Spleen (tissue), 13 donors: ENCODE results near the gene RANBP3L. TPM values are rescaled to one million over a fixed set of nuclear protein-coding genes. Genes with fewer than 3 reads are reported as not detected.
A peak's percentile ranks its signal among the peaks of the same experiment; 100 is the strongest.
"Not testable (repeated sequence)": the region's sequence is repeated elsewhere in the genome, so short reads cannot be mapped to it uniquely, and the experiment has no call there.

Experiments used
- DNase-seq: peaks from one replicate; pipeline ENCODE4 v3.0.0-alpha.2; 2020
- H3K27ac ChIP-seq, 8 donors: fragments of 200-600 bp; sonication (generic) in 7 of 8; 1 replicate in 4 of 8; 2 replicates in 4 of 8; pipeline versions ENCODE4 v1.5.0 to v1.8.0; 2016 to 2021; ENCODE audit warnings: inconsistent platforms in 4 of 8, mild to moderate bottlenecking in 4 of 8, moderate library complexity in 1 of 8
- H3K27me3 ChIP-seq, 7 donors: fragments of 200-600 bp; sonication (generic) in 6 of 7; replicated peaks in 1 of 7; 1 replicate in 4 of 7; 2 replicates in 3 of 7; pipeline versions ENCODE4 v1.5.0 to v1.8.0; 2016 to 2021; ENCODE audit warnings: inconsistent platforms in 3 of 7, mild to moderate bottlenecking in 1 of 7
- H3K36me3 ChIP-seq, 6 donors: fragments of 200-600 bp; sonication (generic) in 5 of 6; 1 replicate in 4 of 6; 2 replicates in 2 of 6; pipeline versions ENCODE4 v1.5.0 to v1.8.0; 2016 to 2021; ENCODE audit warnings: inconsistent platforms in 2 of 6
- H3K4me1 ChIP-seq, 6 donors: fragments of 200-600 bp; sonication (generic) in 5 of 6; 1 replicate in 3 of 6; 2 replicates in 3 of 6; pipeline versions ENCODE4 v1.5.0 to v1.8.0; 2016 to 2021; ENCODE audit warnings: inconsistent platforms in 3 of 6
- H3K4me3 ChIP-seq, 8 donors: fragments of 200-600 bp; sonication (generic) in 7 of 8; 1 replicate in 4 of 8; 2 replicates in 4 of 8; pipeline versions ENCODE4 v1.5.0 to v1.8.0; 2016 to 2021; ENCODE audit warnings: inconsistent platforms in 4 of 8, mild to moderate bottlenecking in 4 of 8, moderate library complexity in 2 of 8
- H3K9me3 ChIP-seq, 8 donors: fragments of 200-600 bp; sonication (generic) in 7 of 8; 1 replicate in 4 of 8; 2 replicates in 4 of 8; pipeline versions ENCODE4 v1.5.0 to v1.8.0; 2016 to 2021; ENCODE audit warnings: inconsistent platforms in 4 of 8
- POLR2A ChIP-seq, 3 donors: fragments of 450-650 bp; IDR thresholded peaks; one replicate each; pipeline ENCODE4 v1.5.1; 2017; ENCODE audit warnings: antibody characterized with exemption in 3 of 3, mild to moderate bottlenecking in 1 of 3
- POLR2AphosphoS5 ChIP-seq, 3 donors: sonication (generic); formaldehyde crosslinking; IDR thresholded peaks; one replicate each; pipeline ENCODE4 v1.5.1; 2017; ENCODE audit warnings: antibody characterized with exemption in 3 of 3
- whole genome bisulfite sequencing, 5 donors: extraction: QIAGEN DNeasy Blood & Tissue Kit in 3 of 5; methylation state at CpG; one replicate each; pipeline versions ENCODE4 v1.1.5 to v1.1.7; 2013 to 2018; 5-methylcytosine and 5-hydroxymethylcytosine counted together
- intact Hi-C: fragments of 100-400 bp; cut with DNase I; formaldehyde crosslinking; loops from one replicate; pipeline ENCODE4 v1.15.0; 2023; ENCODE audit warnings: low total_unique reads
- long read RNA-seq, 2 donors: transcript quantifications; one replicate each; lab custom pipeline, GENCODE V29; 2026
- polyA plus RNA-seq, 3 donors: library from polyadenylated mRNA; stranded (reverse); fragments of 200-250 nt; gene quantifications; one replicate each; pipeline ENCODE4 v1.2.1, GENCODE V29; 2013
- total RNA-seq, 7 donors: library from RNA; depleted of rRNA in 3 of 7; stranded (reverse); fragments of >200 nt in 3 of 7; fragmentation: NEBNext Ultra II Directional in 4 of 7; extraction: Animal tissue kit (Norgen Biotek cat#: 25700) in 4 of 7; gene quantifications; one replicate each; pipeline versions ENCODE4 v1.1.0 to v1.2.1, GENCODE V29; 2016 to 2021
- TF ChIP-seq, protein P1 (sequence below), 11 experiments: fragments of 200-600 bp in 7 of 11; fragments of 450-650 bp in 4 of 11; sonication (generic) in 4 of 11; IDR thresholded peaks in 8 of 11; conservative IDR thresholded peaks in 3 of 11; 1 replicate in 7 of 11; 2 replicates in 4 of 11; pipeline versions ENCODE4 v1.4.0 to v1.8.0; 2016 to 2021; ENCODE audit warnings: antibody characterized with exemption in 11 of 11, inconsistent platforms in 4 of 11, mild to moderate bottlenecking in 1 of 11
- donor health status: healthy with polysubstance abuse.
- donor health status: DM: no; HTN: no; CAD: no; lungs with moderate emphysema.
- donor health status: DM: no; HTN: no; CAD: no.
- donor health status: Bipolar disorder and iron deficiency.
- donor health status: healthy.
- donor health status: DM: no; HTN: no; CAD: no.
- donor health status: DM: yes; HTN: yes; CAD: no.

The RANBP3L gene, protein sequence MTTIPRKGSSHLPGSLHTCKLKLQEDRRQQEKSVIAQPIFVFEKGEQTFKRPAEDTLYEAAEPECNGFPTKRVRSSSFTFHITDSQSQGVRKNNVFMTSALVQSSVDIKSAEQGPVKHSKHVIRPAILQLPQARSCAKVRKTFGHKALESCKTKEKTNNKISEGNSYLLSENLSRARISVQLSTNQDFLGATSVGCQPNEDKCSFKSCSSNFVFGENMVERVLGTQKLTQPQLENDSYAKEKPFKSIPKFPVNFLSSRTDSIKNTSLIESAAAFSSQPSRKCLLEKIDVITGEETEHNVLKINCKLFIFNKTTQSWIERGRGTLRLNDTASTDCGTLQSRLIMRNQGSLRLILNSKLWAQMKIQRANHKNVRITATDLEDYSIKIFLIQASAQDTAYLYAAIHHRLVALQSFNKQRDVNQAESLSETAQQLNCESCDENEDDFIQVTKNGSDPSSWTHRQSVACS
- total RNA-seq (under 1 TPM in 1 of 7 donors, not detected in 6; 0.97 TPM), polyA plus RNA-seq (under 1 TPM; 0.02 to 0.10 (median 0.07) TPM)
- long read RNA-seq, donor 1: 0 reads
- long read RNA-seq, donor 2: 0 reads

DNA sequence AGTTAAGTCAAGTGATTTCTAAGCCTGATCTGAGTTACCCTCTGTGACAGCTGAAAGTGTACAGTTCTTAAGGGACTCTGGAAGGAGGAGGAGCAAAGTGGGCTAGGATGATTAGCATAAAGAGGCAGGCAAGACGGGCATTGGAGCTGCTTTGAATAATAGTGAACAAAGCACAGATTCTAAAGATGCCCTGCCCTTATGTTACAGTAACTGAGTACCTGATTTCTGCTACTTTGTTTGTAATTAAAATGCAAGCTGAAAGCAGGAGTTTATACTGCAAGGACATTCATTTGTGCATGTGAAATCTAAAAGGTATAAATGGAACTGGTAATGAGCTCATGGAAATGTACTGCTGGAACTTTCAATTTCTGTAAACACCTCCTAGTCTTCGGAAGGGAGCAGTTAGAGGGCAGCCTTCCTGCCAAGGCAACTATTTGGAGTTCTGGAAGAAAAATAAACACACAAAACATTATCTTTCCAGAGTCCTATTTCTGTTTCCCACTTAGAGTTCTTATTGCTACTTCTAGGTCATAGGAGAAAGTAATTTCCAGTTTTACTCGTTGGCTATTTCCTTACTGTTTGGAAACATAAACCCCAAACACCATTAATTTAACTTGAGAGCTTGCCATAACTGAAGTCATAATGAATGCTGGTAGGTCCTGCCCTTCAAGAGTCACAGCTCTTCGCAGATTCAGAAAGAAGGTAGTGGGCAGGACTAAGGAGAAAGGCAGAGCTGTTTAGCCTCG lies at the start of gene RANBP3L:
Gene RANBP3L, minus strand, starts transcription at position 45 of the 746 bp plus-strand sequence. CDS start 486 bp downstream, outside the sequence.
- Histone ChIP-seq H3K27me3 (no peaks in the 10 kb centered on the region), H3K9me3 (no peaks in the 10 kb centered on the region), H3K4me3 (peak within 1 kb of the TSS in 2 of 8 donors; percentile 17 to 48), H3K4me1 (peaks cover 0 to 13% (median 4%) of the 10 kb centered on the region in 6 donors), H3K27ac (peak within 1 kb of the TSS in 5 of 8 donors; percentile 24 to 54 (median 44)), H3K36me3 (no peaks in the 10 kb centered on the region)
- WGBS, 5 donors: 21 to 39% (median 35%) methylated on average over 5 of the region's 5 CpGs
- TF ChIP-seq POLR2AphosphoS5 (IDR thresholded peaks at IDR 0.05) (no peak), POLR2A (IDR thresholded peaks at IDR 0.05) (no peak)
- TF ChIP-seq, protein P1, sequence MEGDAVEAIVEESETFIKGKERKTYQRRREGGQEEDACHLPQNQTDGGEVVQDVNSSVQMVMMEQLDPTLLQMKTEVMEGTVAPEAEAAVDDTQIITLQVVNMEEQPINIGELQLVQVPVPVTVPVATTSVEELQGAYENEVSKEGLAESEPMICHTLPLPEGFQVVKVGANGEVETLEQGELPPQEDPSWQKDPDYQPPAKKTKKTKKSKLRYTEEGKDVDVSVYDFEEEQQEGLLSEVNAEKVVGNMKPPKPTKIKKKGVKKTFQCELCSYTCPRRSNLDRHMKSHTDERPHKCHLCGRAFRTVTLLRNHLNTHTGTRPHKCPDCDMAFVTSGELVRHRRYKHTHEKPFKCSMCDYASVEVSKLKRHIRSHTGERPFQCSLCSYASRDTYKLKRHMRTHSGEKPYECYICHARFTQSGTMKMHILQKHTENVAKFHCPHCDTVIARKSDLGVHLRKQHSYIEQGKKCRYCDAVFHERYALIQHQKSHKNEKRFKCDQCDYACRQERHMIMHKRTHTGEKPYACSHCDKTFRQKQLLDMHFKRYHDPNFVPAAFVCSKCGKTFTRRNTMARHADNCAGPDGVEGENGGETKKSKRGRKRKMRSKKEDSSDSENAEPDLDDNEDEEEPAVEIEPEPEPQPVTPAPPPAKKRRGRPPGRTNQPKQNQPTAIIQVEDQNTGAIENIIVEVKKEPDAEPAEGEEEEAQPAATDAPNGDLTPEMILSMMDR (IDR thresholded peaks at IDR 0.05 in 8 of 11, conservative IDR thresholded peaks at IDR 0.05 in 3 of 11): no peak
- DNase-seq: no peak
- intact Hi-C loops: no loop called here

DNA sequence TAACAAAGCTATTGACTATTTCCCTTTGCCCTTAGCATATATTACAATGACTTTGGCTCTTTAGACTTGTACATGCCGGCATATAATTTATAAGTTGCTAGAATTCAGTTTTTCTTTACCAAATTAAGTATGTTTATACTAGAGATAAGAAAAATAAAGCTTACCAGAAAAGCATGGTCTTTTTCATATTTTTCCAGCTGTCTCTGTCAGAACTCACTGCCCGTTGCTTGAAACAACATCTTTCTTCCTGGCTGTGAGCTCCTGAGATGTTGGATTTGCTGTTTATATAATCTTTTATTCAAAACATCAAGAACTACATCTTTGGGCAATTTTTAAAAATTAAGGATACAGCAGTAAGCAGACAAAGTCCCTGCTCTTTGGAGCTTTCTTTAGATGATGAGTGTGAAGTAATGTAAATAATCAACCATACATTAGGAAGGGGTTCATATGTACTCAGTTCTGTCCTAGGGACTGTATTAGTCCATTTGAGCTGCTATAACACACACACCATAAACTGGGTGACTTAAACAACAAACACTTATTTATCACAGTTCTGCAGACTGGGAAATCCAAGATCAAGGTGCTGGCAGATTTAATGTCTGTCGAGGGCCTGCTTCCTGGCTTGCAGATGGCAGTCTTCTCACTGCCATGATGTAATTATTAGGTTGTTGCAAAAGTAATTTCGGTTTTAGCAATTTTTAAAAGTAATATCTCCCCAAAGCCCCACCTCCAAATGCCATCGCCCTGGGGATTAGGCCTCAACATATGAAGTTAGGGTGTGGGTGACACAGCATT lies 45.4 kb upstream of the RANBP3L start:
- Histone ChIP-seq H3K4me1 (no peaks in the 10 kb centered on the region), H3K36me3 (no peaks in the 10 kb centered on the region), H3K27ac (no peak overlapping the region), H3K9me3 (no peaks in the 10 kb centered on the region), H3K4me3 (no peak overlapping the region), H3K27me3 (no peaks in the 10 kb centered on the region)
- WGBS, 5 donors: 76 to 89% (median 81%) methylated on average over 5 of the region's 5 CpGs
- intact Hi-C loops: no loop called here
- no peak for TF ChIP-seq POLR2A (IDR thresholded peaks at IDR 0.05)
- TF ChIP-seq, protein P1 (IDR thresholded peaks at IDR 0.05 in 8 of 11, conservative IDR thresholded peaks at IDR 0.05 in 3 of 11): no peak
- TF ChIP-seq POLR2AphosphoS5 (IDR thresholded peaks at IDR 0.05): no peak
- no peak for DNase-seq

DNA sequence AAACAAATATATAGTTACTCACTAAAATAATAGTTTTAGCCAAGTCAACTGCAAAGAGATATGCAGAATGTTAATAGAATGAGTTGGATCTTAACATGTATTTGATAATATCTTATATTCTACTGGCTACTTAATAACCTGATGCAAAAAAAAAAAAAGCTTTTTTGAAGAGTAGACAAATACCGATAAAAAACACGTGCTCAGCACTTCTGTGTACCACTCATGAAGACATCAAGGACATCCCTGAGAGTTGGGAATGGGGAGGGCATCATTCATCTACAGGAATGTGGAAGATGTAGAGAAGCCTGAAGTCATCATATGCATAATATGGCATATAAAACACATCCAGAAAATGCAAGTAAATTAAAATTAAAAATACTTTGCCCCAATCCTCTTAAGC lies 43.2 kb upstream of the RANBP3L start:
- intact Hi-C loops: no loop called here
- Histone ChIP-seq H3K9me3 (no peaks in the 10 kb centered on the region), H3K27ac (no peak overlapping the region), H3K4me3 (no peak overlapping the region), H3K36me3 (no peaks in the 10 kb centered on the region), H3K27me3 (no peaks in the 10 kb centered on the region), H3K4me1 (no peaks in the 10 kb centered on the region)
- 59 to 84% (median 69%) methylated on average over 2 of the region's 2 CpGs for WGBS, 5 donors
- DNase-seq: no peak
- TF ChIP-seq POLR2A (IDR thresholded peaks at IDR 0.05) (no peak), POLR2AphosphoS5 (IDR thresholded peaks at IDR 0.05) (no peak)
- TF ChIP-seq, protein P1 (IDR thresholded peaks at IDR 0.05 in 8 of 11, conservative IDR thresholded peaks at IDR 0.05 in 3 of 11): no peak

DNA sequence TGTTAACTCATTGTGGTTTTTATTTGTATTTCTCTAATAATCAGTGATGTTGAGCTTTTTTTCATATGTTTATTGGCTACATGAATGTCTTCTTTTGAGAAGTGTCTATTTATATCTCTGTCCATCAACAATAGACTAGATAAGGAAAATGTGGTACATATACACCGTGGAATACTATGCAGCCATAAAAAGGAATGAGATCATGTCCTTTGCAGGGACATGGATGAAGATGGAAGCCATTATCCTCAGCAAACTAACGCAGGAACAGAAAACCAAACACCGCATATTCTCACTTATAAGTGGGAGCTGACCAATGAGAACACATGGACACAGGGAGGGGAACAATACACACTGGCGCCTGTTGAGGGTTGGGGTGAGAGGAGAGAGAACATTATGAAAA lies 40.0 kb upstream of the RANBP3L start:
- H3K27me3 ChIP-seq, intact Hi-C loops, H3K9me3 ChIP-seq, H3K36me3 ChIP-seq, DNase-seq, H3K27ac ChIP-seq, H3K4me1 ChIP-seq, H3K4me3 ChIP-seq: not testable (repeated sequence)
- WGBS, 5 donors: 85 to 95% (median 85%) methylated on average over 4 of the region's 4 CpGs
